Esophagus squamous epithelium (tissue), 5 donors: ENCODE measurements around the gene SRRM2. TPM values are rescaled to one million over a fixed set of nuclear protein-coding genes. Genes with fewer than 3 reads are reported as not detected.
A peak's percentile ranks its signal among the peaks of the same experiment; 100 is the strongest.

ENCODE experiments used
- DNase-seq: peaks from one replicate; lab custom pipeline; 2025; lab: John Stamatoyannopoulos, UW
- H3K27ac ChIP-seq, 4 donors: fragments of 200-600 bp; sonication (generic); one replicate each; pipeline ENCODE4 v1.5.1; 2016 to 2019; ENCODE audit warnings: mild to moderate bottlenecking in 1 of 4
- H3K27me3 ChIP-seq, 4 donors: fragments of 200-600 bp; sonication (generic); 1 replicate in 3 of 4; 2 replicates in 1 of 4; pipeline versions ENCODE4 v1.5.1 to v1.6.0; 2017 to 2021; ENCODE audit warnings: antibody characterized with exemption in 1 of 4
- H3K36me3 ChIP-seq, 3 donors: fragments of 200-600 bp; sonication (generic); one replicate each; pipeline ENCODE4 v1.5.1; 2016 to 2019
- H3K4me1 ChIP-seq, 3 donors: fragments of 200-600 bp; sonication (generic); one replicate each; pipeline ENCODE4 v1.5.1; 2017 to 2019
- H3K4me3 ChIP-seq, 4 donors: fragments of 200-600 bp; sonication (generic); 1 replicate in 3 of 4; 2 replicates in 1 of 4; pipeline ENCODE4 v1.5.1; 2016 to 2019; ENCODE audit warnings: mild to moderate bottlenecking in 2 of 4, moderate library complexity in 1 of 4
- H3K9me3 ChIP-seq, 3 donors: fragments of 200-600 bp; sonication (generic); one replicate each; pipeline ENCODE4 v1.5.1; 2016 to 2019
- CTCF ChIP-seq, 6 experiments: fragments of 450-650 bp in 4 of 6; fragments of 200-600 bp in 2 of 6; sonication (generic) in 2 of 6; IDR thresholded peaks; one replicate each; pipeline ENCODE4 v1.5.1; 2016 to 2019; ENCODE audit warnings: antibody characterized with exemption in 6 of 6, mild to moderate bottlenecking in 4 of 6, moderate library complexity in 4 of 6
- POLR2A ChIP-seq, 4 donors: fragments of 450-650 bp; IDR thresholded peaks; one replicate each; pipeline ENCODE4 v1.6.1; 2017; ENCODE audit warnings: antibody characterized with exemption in 4 of 4, mild to moderate bottlenecking in 4 of 4, moderate library complexity in 3 of 4
- WGBS, 2 donors: methylation state at CpG; one replicate each; pipeline ENCODE4 v1.1.5; 2018; 5-methylcytosine and 5-hydroxymethylcytosine counted together
- intact Hi-C: fragments of 100-400 bp; cut with DNase I; formaldehyde crosslinking; loops from one replicate; pipeline ENCODE4 v1.15.0; 2022
- total RNA-seq, 4 donors: library from RNA; depleted of rRNA; stranded (reverse); fragments of >200 nt; gene quantifications; one replicate each; pipeline ENCODE4 v1.1.0, GENCODE V29; 2016
- donor health status: DM: yes; HTN: yes; CAD: no.

The SRRM2 gene
- total RNA-seq, 4 donors from 2014 or later, result 80.7 to 290 (median 233) TPM

- H3K4me1 ChIP-seq, result peaks cover 15 to 39% (median 33%) of the 10 kb centered on the region in 3 donors
- TF ChIP-seq POLR2A (IDR thresholded peaks at IDR 0.05), result no peak
- no peak for TF ChIP-seq CTCF (IDR thresholded peaks at IDR 0.05)
- DNase-seq, result no peak
- H3K9me3 ChIP-seq, result no peaks in the 10 kb centered on the region
- no peak overlapping the region for H3K4me3 ChIP-seq
- peaks cover 81 to 100% (median 97%) of the 10 kb centered on the region in 3 donors for H3K36me3 ChIP-seq
- no peaks in the 10 kb centered on the region for H3K27me3 ChIP-seq
- H3K27ac ChIP-seq, result no peak overlapping the region
- intact Hi-C loops, result no loop called here
- 96% methylated on average over 37 to 50 of the region's 73 CpGs for whole genome bisulfite sequencing, 2 donors
Observed at GRCh38 chr16:2765462-2766404, 13.3 kb downstream of the SRRM2 start.

- WGBS, 2 donors, result 90 to 94% methylated on average over 41 to 42 of the region's 44 CpGs
Observed at GRCh38 chr16:2766430-2767139, 14.1 kb downstream of the SRRM2 start.

GRCh38 chr16:2767140-2767731, 14.8 kb downstream of the SRRM2 start:
- Histone ChIP-seq H3K4me3 (no peak overlapping the region), H3K27ac (peak overlapping the region; percentile 82 to 85 (median 84))

More at GRCh38 chr16:2766430-2767139, 14.1 kb downstream of the SRRM2 start:
- Histone ChIP-seq H3K4me3 (no peak overlapping the region), H3K27me3 (no peaks in the 10 kb centered on the region), H3K27ac (peak overlapping the region in 1 of 4 donors; percentile 82), H3K4me1 (peaks cover 15 to 48% (median 36%) of the 10 kb centered on the region in 3 donors), H3K36me3 (peaks cover 77 to 100% (median 97%) of the 10 kb centered on the region in 3 donors), H3K9me3 (no peaks in the 10 kb centered on the region)
- intact Hi-C loops, result no loop called here
- no peak for DNase-seq
- TF ChIP-seq POLR2A (IDR thresholded peaks at IDR 0.05), result no peak
- no peak for TF ChIP-seq CTCF (IDR thresholded peaks at IDR 0.05)

GRCh38 chr16:2767891-2768290, 15.5 kb downstream of the SRRM2 start:
- H3K9me3 ChIP-seq, result no peaks in the 10 kb centered on the region
- H3K36me3 ChIP-seq, result peaks cover 77 to 100% (median 90%) of the 10 kb centered on the region in 3 donors
- intact Hi-C loops, result no loop called here
- 63 to 71% methylated on average over 3 to 14 of the region's 14 CpGs for WGBS, 2 donors
- TF ChIP-seq POLR2A (IDR thresholded peaks at IDR 0.05) (peak in 1 of 4 donors; percentile 40), CTCF (IDR thresholded peaks at IDR 0.05) (no peak)
- H3K27ac ChIP-seq, result peak overlapping the region; percentile 82 to 85 (median 84)
- H3K4me3 ChIP-seq, result no peak overlapping the region
- H3K4me1 ChIP-seq, result peaks cover 15 to 55% (median 37%) of the 10 kb centered on the region in 3 donors
- H3K27me3 ChIP-seq, result no peaks in the 10 kb centered on the region
- DNase-seq, result no peak

More at GRCh38 chr16:2767140-2767731, 14.8 kb downstream of the SRRM2 start:
- Histone ChIP-seq H3K9me3 (no peaks in the 10 kb centered on the region), H3K36me3 (peaks cover 78 to 100% (median 97%) of the 10 kb centered on the region in 3 donors), H3K4me1 (peaks cover 15 to 53% (median 36%) of the 10 kb centered on the region in 3 donors), H3K27me3 (no peaks in the 10 kb centered on the region)
- intact Hi-C loops, result no loop called here
- no peak for DNase-seq
- WGBS, 2 donors, result 77 to 81% methylated on average over 6 to 16 of the region's 19 CpGs
- no peak for TF ChIP-seq CTCF (IDR thresholded peaks at IDR 0.05)
- no peak for TF ChIP-seq POLR2A (IDR thresholded peaks at IDR 0.05)
